ENCODE measurements around the gene CCDC146. TPM values are rescaled to one million over a fixed set of nuclear protein-coding genes. Genes with fewer than 3 reads are reported as not detected.

The CCDC146 gene
- polyA plus RNA-seq, 3 donors = 0.08 to 7.2 (median 0.40) TPM

GRCh38 chr7:77309714-77310220 lies 187.4 kb downstream of the CCDC146 start:
- no peak overlapping the region for H3K4me3 Mint-ChIP-seq
- no peaks in the 10 kb centered on the region for H3K27me3 Mint-ChIP-seq (ENCODE audit: low read depth in 3 of 3)
- Histone ChIP-seq H3K27ac (ENCODE audit: low read depth in 1 of 2, low read length in 2 of 2) (no peak overlapping the region), H3K36me3 (replicated peaks in 1 of 2; ENCODE audit: control insufficient read depth in 1 of 2, insufficient read depth in 2 of 2, low read length in 2 of 2) (peaks cover 58 to 65% of the 10 kb centered on the region in 2 donors), H3K27me3 (ENCODE audit: control insufficient read depth in 2 of 2, insufficient read depth in 2 of 2, low read length in 2 of 2) (no peaks in the 10 kb centered on the region), H2AFZ (ENCODE audit: insufficient read depth, low read depth, low read length, poor library complexity, severe bottlenecking) (no peak overlapping the region), H3K4me3 (replicated peaks in 1 of 3; ENCODE audit: low read depth in 2 of 3, low read length in 3 of 3) (no peak overlapping the region), H4K20me1 (ENCODE audit: insufficient read depth, low read length) (peaks cover 4% of the 10 kb centered on the region), H3K79me2 (ENCODE audit: insufficient read depth, low read length) (no peaks in the 10 kb centered on the region), H3K4me2 (replicated peaks; ENCODE audit: extremely low read depth, low read length, poor library complexity, severe bottlenecking) (no peak overlapping the region), H3K4me1 (ENCODE audit: control insufficient read depth in 1 of 2, insufficient read depth in 2 of 2, low read length in 2 of 2) (peaks cover 8 to 24% of the 10 kb centered on the region in 2 donors), H3K9me3 (replicated peaks in 1 of 2; ENCODE audit: control insufficient read depth in 1 of 2, insufficient read depth in 1 of 2, low read length in 2 of 2) (peaks cover 0 to 5% of the 10 kb centered on the region in 2 donors), H3K9ac (ENCODE audit: insufficient read depth, low read length, poor library complexity, severe bottlenecking) (no peak overlapping the region)
- TF ChIP-seq, protein P1, sequence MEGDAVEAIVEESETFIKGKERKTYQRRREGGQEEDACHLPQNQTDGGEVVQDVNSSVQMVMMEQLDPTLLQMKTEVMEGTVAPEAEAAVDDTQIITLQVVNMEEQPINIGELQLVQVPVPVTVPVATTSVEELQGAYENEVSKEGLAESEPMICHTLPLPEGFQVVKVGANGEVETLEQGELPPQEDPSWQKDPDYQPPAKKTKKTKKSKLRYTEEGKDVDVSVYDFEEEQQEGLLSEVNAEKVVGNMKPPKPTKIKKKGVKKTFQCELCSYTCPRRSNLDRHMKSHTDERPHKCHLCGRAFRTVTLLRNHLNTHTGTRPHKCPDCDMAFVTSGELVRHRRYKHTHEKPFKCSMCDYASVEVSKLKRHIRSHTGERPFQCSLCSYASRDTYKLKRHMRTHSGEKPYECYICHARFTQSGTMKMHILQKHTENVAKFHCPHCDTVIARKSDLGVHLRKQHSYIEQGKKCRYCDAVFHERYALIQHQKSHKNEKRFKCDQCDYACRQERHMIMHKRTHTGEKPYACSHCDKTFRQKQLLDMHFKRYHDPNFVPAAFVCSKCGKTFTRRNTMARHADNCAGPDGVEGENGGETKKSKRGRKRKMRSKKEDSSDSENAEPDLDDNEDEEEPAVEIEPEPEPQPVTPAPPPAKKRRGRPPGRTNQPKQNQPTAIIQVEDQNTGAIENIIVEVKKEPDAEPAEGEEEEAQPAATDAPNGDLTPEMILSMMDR (IDR thresholded peaks at IDR 0.05) = no peak
- H3K4me1 Mint-ChIP-seq = peaks cover 27% of the 10 kb centered on the region
- peaks cover 6 to 13% (median 10%) of the 10 kb centered on the region in 7 donors for H3K9me3 Mint-ChIP-seq
- DNase-seq = no peak
- peaks cover 69 to 83% of the 10 kb centered on the region in 2 donors for H3K36me3 Mint-ChIP-seq
- H3K27ac Mint-ChIP-seq = no peak overlapping the region
- intact Hi-C loops (cut with micrococcal nuclease) = loop anchor here in 1 of 2 donors (10.0 kb wide), 1 partner anchor 45 kb away; no protein-coding TSS in a partner anchor
- WGBS (ENCODE audit: insufficient coverage) = no CpG with 5 or more reads among the region's 1 CpG

GRCh38 chr7:77310982-77311381 lies 188.6 kb downstream of the CCDC146 start:
- no peak overlapping the region for H3K27ac ChIP-seq (ENCODE audit: low read depth in 1 of 2, low read length in 2 of 2)
- no peak overlapping the region for H3K4me2 ChIP-seq (replicated peaks; ENCODE audit: extremely low read depth, low read length, poor library complexity, severe bottlenecking)
- H3K9ac ChIP-seq (ENCODE audit: insufficient read depth, low read length, poor library complexity, severe bottlenecking) = no peak overlapping the region
- WGBS (ENCODE audit: insufficient coverage) = 100% methylated on average over 1 of the region's 5 CpGs
- Mint-ChIP-seq H3K4me3 (no peak overlapping the region), H3K36me3 (peaks cover 78 to 86% of the 10 kb centered on the region in 2 donors), H3K4me1 (peaks cover 29% of the 10 kb centered on the region), H3K27ac (no peak overlapping the region), H3K9me3 (peaks cover 0 to 5% (median 2%) of the 10 kb centered on the region in 7 donors), H3K27me3 (ENCODE audit: low read depth in 3 of 3) (peaks cover 0 to 2% (median 0%) of the 10 kb centered on the region in 3 donors)
- peaks cover 9 to 26% of the 10 kb centered on the region in 2 donors for H3K4me1 ChIP-seq (ENCODE audit: control insufficient read depth in 1 of 2, insufficient read depth in 2 of 2, low read length in 2 of 2)
- TF ChIP-seq, protein P1 (IDR thresholded peaks at IDR 0.05) = no peak
- peaks cover 0 to under 1% of the 10 kb centered on the region in 2 donors for H3K9me3 ChIP-seq (replicated peaks in 1 of 2; ENCODE audit: control insufficient read depth in 1 of 2, insufficient read depth in 1 of 2, low read length in 2 of 2)
- peaks cover 67 to 77% of the 10 kb centered on the region in 2 donors for H3K36me3 ChIP-seq (replicated peaks in 1 of 2; ENCODE audit: control insufficient read depth in 1 of 2, insufficient read depth in 2 of 2, low read length in 2 of 2)
- H3K79me2 ChIP-seq (ENCODE audit: insufficient read depth, low read length) = no peaks in the 10 kb centered on the region
- peaks cover 14% of the 10 kb centered on the region for H4K20me1 ChIP-seq (ENCODE audit: insufficient read depth, low read length)
- no peak overlapping the region for H3K4me3 ChIP-seq (replicated peaks in 1 of 3; ENCODE audit: low read depth in 2 of 3, low read length in 3 of 3)
- no peak overlapping the region for H2AFZ ChIP-seq (ENCODE audit: insufficient read depth, low read depth, low read length, poor library complexity, severe bottlenecking)
- no peaks in the 10 kb centered on the region for H3K27me3 ChIP-seq (ENCODE audit: control insufficient read depth in 2 of 2, insufficient read depth in 2 of 2, low read length in 2 of 2)
- intact Hi-C loops (cut with micrococcal nuclease) = loop anchor here in 1 of 2 donors (10.0 kb wide), 1 partner anchor 46 kb away; no protein-coding TSS in a partner anchor
- DNase-seq = no peak
